SK-N-SH treated with all-trans-retinoic acid at 6 μM for 48 hours (cell line): ENCODE data around the gene OXNAD1.

ENCODE experiments used
- ATAC-seq: fragments of 200-7000 bp; cut with Tn5 transposase; 3 replicates; pipeline ENCODE4 v1.9.1; 2020; ENCODE audit warnings: mild to moderate bottlenecking, moderate library complexity
- ARNTL ChIP-seq: fragments of 450-650 bp; formaldehyde crosslinking; IDR thresholded peaks from 2 replicates; pipeline ENCODE4 v1.5.0; 2020; ENCODE audit warnings: low read depth, mild to moderate bottlenecking, moderate library complexity, borderline replicate concordance
- BACH2 ChIP-seq: fragments of 250-450 bp; sonication (Bioruptor Pico); IDR thresholded peaks from 2 replicates; pipeline ENCODE4 v1.9.0; 2021; ENCODE audit warnings: mild to moderate bottlenecking, borderline replicate concordance
- CSDC2 ChIP-seq: fragments of 250-450 bp; sonication (Bioruptor Pico); IDR thresholded peaks from 2 replicates; pipeline ENCODE4 v1.5.0; 2020; ENCODE audit warnings: mild to moderate bottlenecking, moderate library complexity
- ESRRG ChIP-seq: fragments of 250-450 bp; sonication (Bioruptor Pico); IDR thresholded peaks from 2 replicates; pipeline ENCODE4 v1.6.1; 2021; ENCODE audit warnings: mild to moderate bottlenecking
- GLIS3 ChIP-seq: fragments of 250-450 bp; sonication (Bioruptor Pico); IDR thresholded peaks from 2 replicates; pipeline ENCODE4 v1.5.0; 2020; ENCODE audit warnings: mild to moderate bottlenecking, moderate library complexity
- ISL1 ChIP-seq: fragments of 250-450 bp; sonication (Bioruptor Pico); IDR thresholded peaks from 2 replicates; pipeline ENCODE4 v2.1.2; 2022; ENCODE audit warnings: mild to moderate bottlenecking, moderate library complexity
- OSR1 ChIP-seq: fragments of 250-450 bp; sonication (Bioruptor Pico); IDR thresholded peaks from 2 replicates; pipeline ENCODE4 v1.8.0; 2022; ENCODE audit warnings: moderate library complexity, mild to moderate bottlenecking, inconsistent platforms
- PPARA ChIP-seq: fragments of 250-450 bp; sonication (Bioruptor Pico); IDR thresholded peaks from 2 replicates; pipeline ENCODE4 v1.5.0; 2020; ENCODE audit warnings: mild to moderate bottlenecking, borderline replicate concordance
- RARB ChIP-seq: fragments of 250-450 bp; sonication (Bioruptor Pico); IDR thresholded peaks from 2 replicates; pipeline ENCODE4 v1.8.0; 2021; ENCODE audit warnings: mild to moderate bottlenecking, moderate library complexity
- SNAI2 ChIP-seq: fragments of 250-450 bp; sonication (Bioruptor Pico); IDR thresholded peaks from 2 replicates; pipeline ENCODE4 v1.5.0; 2020; ENCODE audit warnings: mild to moderate bottlenecking, moderate library complexity
- TCF4 ChIP-seq: fragments of 250-450 bp; sonication (Bioruptor Pico); IDR thresholded peaks from 2 replicates; pipeline ENCODE4 v1.8.0; 2021; ENCODE audit warnings: mild to moderate bottlenecking, moderate library complexity, borderline replicate concordance
- TOX ChIP-seq: fragments of 250-450 bp; sonication (Bioruptor Pico); IDR thresholded peaks from 2 replicates; pipeline ENCODE4 v1.8.0; 2021; ENCODE audit warnings: mild to moderate bottlenecking, moderate library complexity, borderline replicate concordance
- ZC3H10 ChIP-seq: fragments of 250-450 bp; sonication (Bioruptor Pico); IDR thresholded peaks from 2 replicates; pipeline ENCODE4 v1.5.1; 2021; ENCODE audit warnings: mild to moderate bottlenecking, moderate library complexity
- ZFP3 ChIP-seq: fragments of 250-450 bp; sonication (Bioruptor Pico); IDR thresholded peaks from 2 replicates; pipeline ENCODE4 v1.5.0; 2020; ENCODE audit warnings: mild to moderate bottlenecking, moderate library complexity
- ZFP30 ChIP-seq: fragments of 450-650 bp; formaldehyde crosslinking; IDR thresholded peaks from 2 replicates; pipeline ENCODE4 v1.5.0; 2022; ENCODE audit warnings: mild to moderate bottlenecking, moderate library complexity
- ZNF565 ChIP-seq: fragments of 450-650 bp; formaldehyde crosslinking; conservative IDR thresholded peaks from 2 replicates; pipeline ENCODE4 v1.5.0; 2020; ENCODE audit warnings: low read depth, mild to moderate bottlenecking, moderate library complexity
- ZNF70 ChIP-seq: fragments of 450-650 bp; formaldehyde crosslinking; IDR thresholded peaks from 2 replicates; pipeline ENCODE4 v1.5.0; 2020; ENCODE audit warnings: mild to moderate bottlenecking, moderate library complexity
- ZNF8 ChIP-seq: fragments of 450-650 bp; formaldehyde crosslinking; IDR thresholded peaks from 2 replicates; pipeline ENCODE4 v1.5.0; 2020; ENCODE audit warnings: mild to moderate bottlenecking, moderate library complexity
- TF ChIP-seq, protein P1 (sequence below): fragments of 250-450 bp; sonication (Bioruptor Pico); IDR thresholded peaks from 2 replicates; pipeline ENCODE4 v1.5.1; 2021; ENCODE audit warnings: mild to moderate bottlenecking, moderate library complexity
- TF ChIP-seq, protein P2 (sequence below): fragments of 250-450 bp; sonication (Bioruptor Pico); IDR thresholded peaks from 2 replicates; pipeline ENCODE4 v1.8.0; 2020; ENCODE audit warnings: mild to moderate bottlenecking, moderate library complexity, borderline replicate concordance
- TF ChIP-seq, protein P3 (sequence below): fragments of 250-450 bp; sonication (Bioruptor Pico); IDR thresholded peaks from 2 replicates; pipeline ENCODE4 v1.5.0; 2020; ENCODE audit warnings: mild to moderate bottlenecking, moderate library complexity
- TF ChIP-seq, protein P4 (sequence below): fragments of 250-450 bp; sonication (Bioruptor Pico); IDR thresholded peaks from 2 replicates; pipeline ENCODE4 v1.5.1; 2020; ENCODE audit warnings: low read depth, mild to moderate bottlenecking, moderate library complexity

The OXNAD1 gene

DNA sequence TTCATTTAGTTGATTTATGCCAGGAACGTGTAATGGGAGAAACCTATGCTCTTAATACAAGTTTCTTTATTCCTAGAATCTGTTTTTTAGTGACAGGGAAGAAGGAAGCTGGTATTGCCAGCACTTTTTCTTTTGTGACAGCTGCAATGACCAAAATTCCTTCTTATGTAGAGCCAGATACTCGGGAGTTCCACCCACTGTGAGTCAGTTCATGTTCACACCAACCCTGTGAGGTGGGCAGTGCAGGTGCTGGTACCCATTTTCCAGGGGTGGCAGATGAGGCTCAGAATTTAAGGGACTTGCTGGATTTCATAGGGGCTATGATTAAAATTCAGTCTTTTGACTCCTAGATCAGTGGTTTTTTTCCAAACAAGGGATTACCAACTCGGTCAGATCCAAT lies 34.7 kb downstream of the OXNAD1 start:
- TF ChIP-seq ESRRG (no peak), TOX (CRISPR knock-in tag) (no peak), CSDC2 (no peak), PPARA (no peak), SNAI2 (CRISPR knock-in tag) (no peak), GLIS3 (CRISPR knock-in tag) (no peak), TCF4 (no peak), ZNF70 (CRISPR knock-in tag) (no peak), ZC3H10 (CRISPR knock-in tag) (no peak), ARNTL (CRISPR knock-in tag) (no peak), ZNF8 (CRISPR knock-in tag) (no peak)
- TF ChIP-seq, protein P1, sequence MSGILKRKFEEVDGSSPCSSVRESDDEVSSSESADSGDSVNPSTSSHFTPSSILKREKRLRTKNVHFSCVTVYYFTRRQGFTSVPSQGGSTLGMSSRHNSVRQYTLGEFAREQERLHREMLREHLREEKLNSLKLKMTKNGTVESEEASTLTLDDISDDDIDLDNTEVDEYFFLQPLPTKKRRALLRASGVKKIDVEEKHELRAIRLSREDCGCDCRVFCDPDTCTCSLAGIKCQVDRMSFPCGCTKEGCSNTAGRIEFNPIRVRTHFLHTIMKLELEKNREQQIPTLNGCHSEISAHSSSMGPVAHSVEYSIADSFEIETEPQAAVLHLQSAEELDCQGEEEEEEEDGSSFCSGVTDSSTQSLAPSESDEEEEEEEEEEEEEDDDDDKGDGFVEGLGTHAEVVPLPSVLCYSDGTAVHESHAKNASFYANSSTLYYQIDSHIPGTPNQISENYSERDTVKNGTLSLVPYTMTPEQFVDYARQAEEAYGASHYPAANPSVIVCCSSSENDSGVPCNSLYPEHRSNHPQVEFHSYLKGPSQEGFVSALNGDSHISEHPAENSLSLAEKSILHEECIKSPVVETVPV (CRISPR knock-in tag), result no peak
- TF ChIP-seq, all 23 proteins: peak for 0
- no peak for ATAC-seq

DNA sequence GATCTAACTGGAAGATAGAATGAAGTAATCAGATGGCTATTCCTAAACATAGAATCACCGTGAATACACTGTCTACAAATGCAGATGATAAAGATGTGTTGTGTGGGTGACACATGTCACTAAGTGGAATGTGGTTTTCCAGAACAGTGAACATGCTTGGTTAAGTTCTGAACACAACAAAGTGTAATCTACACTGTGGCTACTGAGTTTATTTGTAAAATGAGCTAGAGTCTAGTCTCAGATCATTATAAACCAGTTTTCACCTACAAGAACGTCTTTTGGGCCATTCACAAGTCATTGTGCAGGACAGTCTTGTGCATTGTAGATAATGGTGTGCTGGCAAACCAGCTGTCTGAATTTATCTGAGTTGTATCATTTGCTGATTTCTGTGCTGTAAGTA lies 35.3 kb downstream of the OXNAD1 start:
- ATAC-seq, result no peak

DNA sequence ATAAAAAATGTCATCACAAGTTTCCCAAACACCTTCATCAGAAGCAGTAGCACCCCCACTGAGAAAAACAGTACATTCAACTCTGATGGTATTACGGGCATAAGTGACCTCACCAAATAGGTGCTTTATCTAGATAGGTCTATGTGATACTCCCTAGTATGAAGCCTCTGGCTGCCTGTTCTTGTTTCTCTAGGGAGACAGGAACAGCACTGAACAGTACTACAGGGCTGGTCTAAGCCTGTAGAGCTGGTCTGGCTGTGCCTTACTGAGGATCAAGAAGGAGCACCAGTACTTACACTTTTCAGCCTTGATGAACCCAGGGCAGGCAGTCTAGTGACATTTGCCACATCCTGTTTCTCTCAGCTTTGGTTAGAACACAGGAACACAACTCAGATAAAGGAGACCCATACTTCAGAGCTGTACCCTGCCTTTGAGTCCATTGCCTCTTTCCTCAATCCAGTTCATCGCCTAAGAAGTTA lies 35.9 kb downstream of the OXNAD1 start:
- ATAC-seq, result no peak
- TF ChIP-seq, protein P2, sequence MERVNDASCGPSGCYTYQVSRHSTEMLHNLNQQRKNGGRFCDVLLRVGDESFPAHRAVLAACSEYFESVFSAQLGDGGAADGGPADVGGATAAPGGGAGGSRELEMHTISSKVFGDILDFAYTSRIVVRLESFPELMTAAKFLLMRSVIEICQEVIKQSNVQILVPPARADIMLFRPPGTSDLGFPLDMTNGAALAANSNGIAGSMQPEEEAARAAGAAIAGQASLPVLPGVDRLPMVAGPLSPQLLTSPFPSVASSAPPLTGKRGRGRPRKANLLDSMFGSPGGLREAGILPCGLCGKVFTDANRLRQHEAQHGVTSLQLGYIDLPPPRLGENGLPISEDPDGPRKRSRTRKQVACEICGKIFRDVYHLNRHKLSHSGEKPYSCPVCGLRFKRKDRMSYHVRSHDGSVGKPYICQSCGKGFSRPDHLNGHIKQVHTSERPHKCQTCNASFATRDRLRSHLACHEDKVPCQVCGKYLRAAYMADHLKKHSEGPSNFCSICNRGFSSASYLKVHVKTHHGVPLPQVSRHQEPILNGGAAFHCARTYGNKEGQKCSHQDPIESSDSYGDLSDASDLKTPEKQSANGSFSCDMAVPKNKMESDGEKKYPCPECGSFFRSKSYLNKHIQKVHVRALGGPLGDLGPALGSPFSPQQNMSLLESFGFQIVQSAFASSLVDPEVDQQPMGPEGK (CRISPR knock-in tag), result no peak
- TF ChIP-seq, protein P3, sequence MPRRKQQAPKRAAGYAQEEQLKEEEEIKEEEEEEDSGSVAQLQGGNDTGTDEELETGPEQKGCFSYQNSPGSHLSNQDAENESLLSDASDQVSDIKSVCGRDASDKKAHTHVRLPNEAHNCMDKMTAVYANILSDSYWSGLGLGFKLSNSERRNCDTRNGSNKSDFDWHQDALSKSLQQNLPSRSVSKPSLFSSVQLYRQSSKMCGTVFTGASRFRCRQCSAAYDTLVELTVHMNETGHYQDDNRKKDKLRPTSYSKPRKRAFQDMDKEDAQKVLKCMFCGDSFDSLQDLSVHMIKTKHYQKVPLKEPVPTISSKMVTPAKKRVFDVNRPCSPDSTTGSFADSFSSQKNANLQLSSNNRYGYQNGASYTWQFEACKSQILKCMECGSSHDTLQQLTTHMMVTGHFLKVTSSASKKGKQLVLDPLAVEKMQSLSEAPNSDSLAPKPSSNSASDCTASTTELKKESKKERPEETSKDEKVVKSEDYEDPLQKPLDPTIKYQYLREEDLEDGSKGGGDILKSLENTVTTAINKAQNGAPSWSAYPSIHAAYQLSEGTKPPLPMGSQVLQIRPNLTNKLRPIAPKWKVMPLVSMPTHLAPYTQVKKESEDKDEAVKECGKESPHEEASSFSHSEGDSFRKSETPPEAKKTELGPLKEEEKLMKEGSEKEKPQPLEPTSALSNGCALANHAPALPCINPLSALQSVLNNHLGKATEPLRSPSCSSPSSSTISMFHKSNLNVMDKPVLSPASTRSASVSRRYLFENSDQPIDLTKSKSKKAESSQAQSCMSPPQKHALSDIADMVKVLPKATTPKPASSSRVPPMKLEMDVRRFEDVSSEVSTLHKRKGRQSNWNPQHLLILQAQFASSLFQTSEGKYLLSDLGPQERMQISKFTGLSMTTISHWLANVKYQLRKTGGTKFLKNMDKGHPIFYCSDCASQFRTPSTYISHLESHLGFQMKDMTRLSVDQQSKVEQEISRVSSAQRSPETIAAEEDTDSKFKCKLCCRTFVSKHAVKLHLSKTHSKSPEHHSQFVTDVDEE (CRISPR knock-in tag), result no peak
- no peak for TF ChIP-seq SNAI2 (CRISPR knock-in tag)
- TF ChIP-seq, protein P1 (CRISPR knock-in tag), result no peak
- no peak for TF ChIP-seq RARB (CRISPR knock-in tag)
- TF ChIP-seq ISL1, result no peak
- TF ChIP-seq CSDC2, result no peak
- TF ChIP-seq ZFP3 (CRISPR knock-in tag), result no peak

More for the DNA sequence above, 35.3 kb downstream of the OXNAD1 start:
- no peak for TF ChIP-seq BACH2 (CRISPR knock-in tag)
- TF ChIP-seq ZFP30 (CRISPR knock-in tag), result no peak
- TF ChIP-seq ESRRG, result no peak
- TF ChIP-seq ZFP3 (CRISPR knock-in tag), result no peak
- TF ChIP-seq, protein P3 (CRISPR knock-in tag), result no peak
- TF ChIP-seq TCF4, result no peak
- no peak for TF ChIP-seq CSDC2
- no peak for TF ChIP-seq ZNF70 (CRISPR knock-in tag)
- TF ChIP-seq ZNF8 (CRISPR knock-in tag), result no peak
- TF ChIP-seq OSR1 (CRISPR knock-in tag), result no peak
- TF ChIP-seq GLIS3 (CRISPR knock-in tag), result no peak
- no peak for TF ChIP-seq PPARA
- TF ChIP-seq, protein P4, sequence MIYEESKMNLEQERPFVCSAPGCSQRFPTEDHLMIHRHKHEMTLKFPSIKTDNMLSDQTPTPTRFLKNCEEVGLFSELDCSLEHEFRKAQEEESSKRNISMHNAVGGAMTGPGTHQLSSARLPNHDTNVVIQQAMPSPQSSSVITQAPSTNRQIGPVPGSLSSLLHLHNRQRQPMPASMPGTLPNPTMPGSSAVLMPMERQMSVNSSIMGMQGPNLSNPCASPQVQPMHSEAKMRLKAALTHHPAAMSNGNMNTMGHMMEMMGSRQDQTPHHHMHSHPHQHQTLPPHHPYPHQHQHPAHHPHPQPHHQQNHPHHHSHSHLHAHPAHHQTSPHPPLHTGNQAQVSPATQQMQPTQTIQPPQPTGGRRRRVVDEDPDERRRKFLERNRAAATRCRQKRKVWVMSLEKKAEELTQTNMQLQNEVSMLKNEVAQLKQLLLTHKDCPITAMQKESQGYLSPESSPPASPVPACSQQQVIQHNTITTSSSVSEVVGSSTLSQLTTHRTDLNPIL, result no peak
- no peak for TF ChIP-seq ZNF565
- TF ChIP-seq SNAI2 (CRISPR knock-in tag), result no peak
- TF ChIP-seq ARNTL (CRISPR knock-in tag), result no peak
- TF ChIP-seq, protein P2 (CRISPR knock-in tag), result no peak
- no peak for TF ChIP-seq ZC3H10 (CRISPR knock-in tag)
